AG08396 (cell line): ENCODE data around the gene TGIF2.
"Not testable (repeated sequence)": the region's sequence is repeated elsewhere in the genome, so short reads cannot be mapped to it uniquely, and the experiment has no call there.

Experiments
- DNase-seq: peaks from one replicate; pipeline ENCODE4 v3.0.0; 2012; ENCODE audit warnings: low spot score, mixed read lengths

TGIF2 gene

DNA sequence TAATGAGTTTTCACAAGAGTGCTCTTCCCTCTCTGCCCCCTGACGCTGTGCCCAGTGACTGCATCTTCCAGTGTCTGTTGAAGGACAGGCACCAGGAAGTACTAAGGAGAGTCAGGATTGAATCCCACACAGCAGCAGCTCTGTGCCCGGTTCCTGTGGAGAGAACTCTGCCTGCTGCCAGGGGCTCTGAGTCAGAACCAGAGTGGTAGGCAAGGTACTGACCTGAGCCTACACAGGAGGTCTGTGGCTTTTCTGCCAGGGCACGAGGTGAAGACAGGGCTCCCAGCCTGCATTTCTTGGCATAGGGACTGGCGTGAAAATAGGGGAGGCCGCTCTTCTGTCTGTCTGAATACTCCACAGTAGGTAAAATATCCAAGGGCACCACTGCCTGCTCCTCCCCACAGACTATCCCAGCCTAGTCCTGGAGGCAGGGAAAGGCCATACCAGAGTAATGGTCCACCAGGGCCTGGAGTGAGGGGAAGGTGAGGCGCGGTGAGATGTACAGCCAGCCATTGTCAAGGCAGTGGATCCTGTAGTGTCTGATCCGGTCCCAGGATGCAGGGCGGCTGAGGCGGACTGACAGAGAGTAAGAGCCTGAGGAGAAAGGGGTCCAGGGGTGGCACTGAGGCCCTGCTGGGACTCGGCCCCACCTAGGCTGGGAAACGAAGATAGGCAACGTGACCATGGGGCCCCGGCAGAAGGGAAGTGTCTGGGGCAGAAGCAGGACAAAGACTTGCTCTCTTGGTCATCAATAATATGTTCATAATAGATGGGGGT is 41.6 kb downstream of the TGIF2 start:
- no peak for DNase-seq

GRCh38 chr20:36620917-36621316 is 47.5 kb downstream of the TGIF2 start:
- DNase-seq, result no peak

DNA sequence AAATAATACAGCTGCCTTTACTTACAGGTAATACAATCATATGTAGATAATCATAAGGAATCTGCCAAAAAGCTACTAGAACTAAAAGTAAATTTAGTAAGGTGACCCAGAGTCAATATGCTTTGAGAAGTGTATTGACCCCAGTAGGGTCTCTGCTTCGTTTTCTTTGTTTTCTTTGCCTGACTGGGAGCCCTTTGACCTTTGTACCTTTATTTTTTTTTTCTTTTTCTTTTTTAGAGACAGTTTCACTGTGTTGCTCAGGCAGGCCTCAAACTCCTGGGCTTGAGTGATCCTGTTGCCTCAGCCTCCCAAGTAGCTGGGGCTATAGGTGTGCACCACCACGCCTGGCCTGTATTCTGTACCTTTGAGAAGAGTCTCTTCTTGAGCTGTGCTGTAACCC is 50.0 kb downstream of the TGIF2 start:
- DNase-seq, result no peak

- no peak for DNase-seq
These were observed 50.9 kb downstream of the TGIF2 start for GRCh38 chr20:36624068-36624943.

- DNase-seq, result no peak
These were observed 51.5 kb downstream of the TGIF2 start for GRCh38 chr20:36624944-36625324.

- DNase-seq, result no peak
These were observed 54.7 kb downstream of the TGIF2 start for GRCh38 chr20:36628076-36628475.

GRCh38 chr20:36629719-36630681 is 56.6 kb downstream of the TGIF2 start:
- DNase-seq, result no peak

GRCh38 chr20:36631646-36632045 is 58.2 kb downstream of the TGIF2 start:
- DNase-seq, result no peak

GRCh38 chr20:36632147-36632486 is 58.7 kb downstream of the TGIF2 start:
- no peak for DNase-seq

DNA sequence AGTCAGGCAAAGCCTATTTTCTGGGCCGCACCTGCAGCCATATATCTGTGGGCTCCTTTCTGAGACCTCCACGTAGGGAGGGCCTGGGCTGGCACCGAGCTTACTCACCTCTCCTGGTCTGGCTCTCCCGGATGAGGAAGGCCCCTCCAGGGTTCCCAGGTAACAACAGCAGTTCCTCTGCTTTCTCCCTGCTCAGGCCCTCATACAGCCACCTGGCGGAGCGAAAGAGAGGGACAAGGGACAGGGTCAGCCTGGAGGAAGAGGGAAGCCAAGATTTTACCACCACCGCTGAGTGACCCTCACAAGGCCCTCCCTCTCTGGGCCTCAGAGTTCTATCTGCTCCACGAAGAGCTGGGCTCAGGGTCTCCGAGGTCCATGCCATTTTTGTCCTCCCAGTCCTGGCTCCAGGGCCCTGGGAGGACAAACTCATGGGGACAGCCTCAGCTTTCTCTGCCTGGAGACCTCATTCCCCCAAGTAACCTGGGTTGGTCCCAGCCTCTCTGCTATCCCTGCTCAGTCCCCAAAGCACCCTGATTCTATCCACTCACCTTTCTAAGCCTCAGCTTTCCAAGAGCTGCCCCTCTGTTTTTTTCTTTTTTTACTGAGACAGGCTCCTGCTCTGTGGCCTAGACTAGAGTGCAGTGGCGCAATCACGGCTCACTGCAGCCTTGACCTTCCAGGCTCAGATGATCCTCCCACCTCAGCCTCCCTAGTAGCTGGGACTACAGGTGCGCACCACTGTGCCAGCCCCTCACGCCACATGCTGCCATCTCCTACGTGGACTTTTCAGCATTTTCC is 59.3 kb downstream of the TGIF2 start:
- DNase-seq, result no peak

DNA sequence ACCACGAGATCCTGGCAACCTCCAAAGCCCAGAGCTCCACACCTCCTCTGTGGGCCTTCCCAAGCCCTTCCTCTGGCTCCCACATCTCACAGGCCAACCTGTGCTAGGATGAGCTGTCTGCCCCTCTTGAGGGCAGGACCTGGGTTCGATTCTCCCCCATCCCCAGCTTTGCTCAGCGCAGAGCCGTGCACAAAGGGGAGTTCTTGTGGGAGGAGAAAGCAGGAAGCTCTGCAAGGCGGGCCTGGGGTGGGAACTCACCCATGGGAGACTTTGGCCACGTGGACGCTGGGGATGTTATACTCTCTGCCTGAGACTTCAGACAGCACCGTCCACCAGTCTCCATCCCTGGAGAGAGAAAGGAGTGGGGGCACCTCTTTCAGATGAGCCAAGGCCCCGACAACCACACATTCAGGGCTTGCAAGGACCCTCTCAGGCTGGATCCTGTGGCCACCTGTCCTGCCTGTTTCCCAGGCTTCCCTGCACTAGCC is 59.9 kb downstream of the TGIF2 start:
- DNase-seq, result no peak

- DNase-seq, result no peak
These were observed 60.9 kb downstream of the TGIF2 start for GRCh38 chr20:36634342-36634741.

- DNase-seq, result not testable (repeated sequence)
These were observed 65.5 kb downstream of the TGIF2 start for GRCh38 chr20:36638876-36639400.

DNA sequence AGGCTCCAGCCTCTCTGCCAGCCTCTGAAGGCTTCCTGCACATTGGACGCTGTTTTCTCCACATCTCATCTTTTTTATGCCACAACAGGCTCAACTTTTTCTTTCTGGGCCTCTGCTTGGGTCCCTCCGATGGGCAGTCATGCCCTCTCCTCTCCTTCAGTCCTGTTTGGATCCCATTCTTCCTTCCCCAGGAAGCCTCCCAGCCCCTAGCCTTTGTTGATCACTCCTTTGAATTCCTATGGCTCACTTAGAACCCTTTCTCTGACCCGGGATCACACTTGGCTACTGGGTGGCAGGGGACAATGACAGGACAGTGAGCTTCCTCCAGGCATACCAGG is 68.1 kb downstream of the TGIF2 start:
- DNase-seq, result no peak

- DNase-seq, result no peak
These were observed 68.7 kb downstream of the TGIF2 start for GRCh38 chr20:36642136-36642535.
